Right lung (tissue), 5 donors: ENCODE results near the gene CNTN2. TPM values are rescaled to one million over a fixed set of nuclear protein-coding genes. Genes with fewer than 3 reads are reported as not detected.

Source experiments
- DNase-seq, 2 donors: peaks; one replicate each; pipeline ENCODE4 v3.0.0-alpha.2; 2013
- polyA plus RNA-seq, 5 donors: library from polyadenylated mRNA; unstranded; fragments of 120-200 nt; gene quantifications; one replicate each; pipeline versions ENCODE4 v1.2.1 to v1.2.3, GENCODE V29; 2013; ENCODE audit warnings: inconsistent platforms in 1 of 5, low replicate concordance in 1 of 5; ENCODE audit not compliant: insufficient read length in 5 of 5, insufficient read depth in 1 of 5

Gene CNTN2
- polyA plus RNA-seq, 5 donors, result 0.33 to 0.49 (median 0.38) TPM

- DNase-seq, result no peak
Measured at GRCh38 chr1:205072286-205072685, 29.3 kb downstream of the CNTN2 start.

- no peak for DNase-seq
Measured at GRCh38 chr1:205072881-205073280, 29.9 kb downstream of the CNTN2 start.

GRCh38 chr1:205073511-205073910, 30.5 kb downstream of the CNTN2 start:
- no peak for DNase-seq

GRCh38 chr1:205074084-205074483, 31.1 kb downstream of the CNTN2 start:
- DNase-seq, result no peak

GRCh38 chr1:205074513-205074912, 31.5 kb downstream of the CNTN2 start:
- DNase-seq, result no peak

GRCh38 chr1:205075642-205076155, 32.7 kb downstream of the CNTN2 start:
- no peak for DNase-seq

GRCh38 chr1:205076245-205076761, 33.3 kb downstream of the CNTN2 start:
- DNase-seq, result no peak

- no peak for DNase-seq
Measured at GRCh38 chr1:205077158-205077933, 34.3 kb downstream of the CNTN2 start.

GRCh38 chr1:205077934-205078311, 34.9 kb downstream of the CNTN2 start:
- no peak for DNase-seq

- no peak for DNase-seq
Measured at GRCh38 chr1:205082431-205082830, 39.4 kb downstream of the CNTN2 start.

GRCh38 chr1:205084360-205084759, 41.3 kb downstream of the CNTN2 start, which contains the start of gene TMEM81:
TSS of gene TMEM81 (minus strand) at chr1:205084460. CDS start at chr1:205084320, 140 bp downstream.
- DNase-seq, result no peak

- no peak for DNase-seq
Measured at GRCh38 chr1:205088341-205088740, 45.3 kb downstream of the CNTN2 start.

GRCh38 chr1:205091043-205091740, 48.2 kb downstream of the CNTN2 start:
- peak; percentile 23 to 27 for DNase-seq

- no peak for DNase-seq
Measured at GRCh38 chr1:205095422-205095821, 52.4 kb downstream of the CNTN2 start.

- DNase-seq, result no peak
Measured at GRCh38 chr1:205098242-205098641, 55.2 kb downstream of the CNTN2 start.

GRCh38 chr1:205102404-205102803, 59.4 kb downstream of the CNTN2 start:
- no peak for DNase-seq

- no peak for DNase-seq
Measured at GRCh38 chr1:205107327-205107726, 64.3 kb downstream of the CNTN2 start.

GRCh38 chr1:205108464-205108863, 65.5 kb downstream of the CNTN2 start:
- DNase-seq, result no peak

- no peak for DNase-seq
Measured at GRCh38 chr1:205109269-205109668, 66.3 kb downstream of the CNTN2 start.

GRCh38 chr1:205109711-205110110, 66.7 kb downstream of the CNTN2 start:
- DNase-seq, result no peak

- no peak for DNase-seq
Measured at GRCh38 chr1:205111354-205111753, 68.3 kb downstream of the CNTN2 start.

- DNase-seq, result no peak
Measured at GRCh38 chr1:205118752-205119151, 75.7 kb downstream of the CNTN2 start.
